HepG2 (cell line): Measurements from ENCODE around the gene UNG. TPM values are rescaled to one million over a fixed set of nuclear protein-coding genes. Genes with fewer than 3 reads are reported as not detected.
A peak's percentile ranks its signal among the peaks of the same experiment; 100 is the strongest.

ENCODE experiments used
- ATAC-seq: fragments of 200-7000 bp; cut with Tn5 transposase; 3 replicates; pipeline ENCODE4 v1.9.1; 2020; ENCODE audit warnings: mild to moderate bottlenecking, moderate library complexity
- BruUV-seq: library from RNA; stranded (reverse); fragments of 400-500 nt; replicated peaks from 2 replicates; lab custom pipeline; 2021; lab: Mats Ljungman, UMichigan
- CTCF ChIA-PET: fragments of 300-600 bp; formaldehyde crosslinking; extraction: SDS; loops from one replicate; lab custom pipeline; 2021; ENCODE audit warnings: low total read pairs, inconsistent platforms, low intra/inter-chr PET ratio; lab: Yijun Ruan, JAX
- POLR2A ChIA-PET: fragments of 350-600 bp; sonication (Branson Sonifier 250); formaldehyde crosslinking; loops from one replicate; lab custom pipeline; 2020; ENCODE audit warnings: antibody characterized with exemption, inconsistent platforms; lab: Yijun Ruan, JAX
- DNase-seq: peaks from one replicate; pipeline ENCODE4 v3.0.0-alpha.2; 2015; ENCODE audit warnings: low spot score
- FAIRE-seq: peaks from 3 replicates; lab custom pipeline; 2011; peaks lifted over from hg19 to GRCh38; lab: Jason Lieb, UNC
- H2AFZ ChIP-seq: one replicate; pipeline ENCODE4 v1.6.1; 2011; ENCODE audit warnings: low read length, inconsistent platforms
- H3K27ac ChIP-seq: fragments of 300-600 bp; 3 replicates; pipeline ENCODE4 v1.8.0; 2011; ENCODE audit warnings: mixed run types, mild to moderate bottlenecking, mixed read lengths, low read length, inconsistent platforms; ENCODE audit not compliant: insufficient read depth; ENCODE audit errors: extremely low read length
- H3K27me3 ChIP-seq, 2 experiments: fragments of 200-600 bp in 1 of 2; 2 replicates in 1 of 2; 3 replicates in 1 of 2; pipeline versions ENCODE4 v1.6.0 to v1.8.0; 2011; ENCODE audit warnings: low read length in 2 of 2, mild to moderate bottlenecking in 2 of 2, moderate library complexity in 2 of 2, inconsistent platforms in 1 of 2; ENCODE audit not compliant: insufficient read depth in 2 of 2, control insufficient read depth in 1 of 2
- H3K36me3 ChIP-seq, 2 experiments: fragments of 200-600 bp in 1 of 2; replicated peaks in 1 of 2; 2 replicates in 1 of 2; 3 replicates in 1 of 2; pipeline versions ENCODE4 v1.5.1 to v1.8.0; 2011; ENCODE audit warnings: low read length in 2 of 2, inconsistent platforms in 1 of 2; ENCODE audit not compliant: insufficient read depth in 2 of 2, control insufficient read depth in 1 of 2
- H3K4me1 ChIP-seq: 2 replicates; pipeline ENCODE4 v1.5.1; 2012; ENCODE audit warnings: low read length, inconsistent platforms; ENCODE audit not compliant: insufficient read depth
- H3K4me2 ChIP-seq: 2 replicates; pipeline ENCODE4 v1.6.0; 2011; ENCODE audit warnings: low read depth, low read length, inconsistent platforms
- H3K4me3 ChIP-seq, 3 experiments: fragments of 200-600 bp in 1 of 3; sonication (generic), shearing (Covaris generic) in 1 of 3; replicated peaks in 1 of 3; 2 replicates each; pipeline ENCODE4 v1.5.1; 2011 to 2016; ENCODE audit warnings: low read length in 3 of 3, inconsistent platforms in 2 of 3, low read depth in 2 of 3, mild to moderate bottlenecking in 2 of 3, control low read depth in 1 of 3, mixed read lengths in 1 of 3; ENCODE audit not compliant: insufficient read depth in 1 of 3
- H3K79me2 ChIP-seq: one replicate; pipeline ENCODE4 v1.6.1; 2011; ENCODE audit warnings: low read length, inconsistent platforms; ENCODE audit not compliant: insufficient read depth
- H3K9ac ChIP-seq: 2 replicates; pipeline ENCODE4 v1.6.0; 2011; ENCODE audit warnings: mild to moderate bottlenecking, low read depth, low read length, inconsistent platforms; ENCODE audit not compliant: insufficient read depth
- H3K9me3 ChIP-seq: 2 replicates; pipeline ENCODE4 v1.5.1; 2012; ENCODE audit warnings: mild to moderate bottlenecking, low read length
- H4K20me1 ChIP-seq: 2 replicates; pipeline ENCODE4 v1.6.0; 2011; ENCODE audit warnings: inconsistent platforms, mild to moderate bottlenecking, low read length, moderate library complexity; ENCODE audit not compliant: insufficient read depth
- GTF3A ChIP-seq: sonication (generic); formaldehyde crosslinking; conservative IDR thresholded peaks from 2 replicates; pipeline ENCODE4 v1.4.0; 2020; ENCODE audit warnings: mild to moderate bottlenecking, missing genetic modification reagents
- HCFC1 ChIP-seq: fragments of 150-350 bp; IDR thresholded peaks from 2 replicates; pipeline ENCODE4 v1.6.1; 2014; ENCODE audit warnings: low read depth, low read length
- HMGA1 ChIP-seq: sonication (generic); formaldehyde crosslinking; conservative IDR thresholded peaks from 2 replicates; pipeline ENCODE4 v1.4.0; 2020; ENCODE audit warnings: missing genetic modification reagents
- HNF4G ChIP-seq, 2 experiments: sonication (generic) in 1 of 2; formaldehyde crosslinking in 1 of 2; IDR thresholded peaks; 2 replicates each; pipeline versions ENCODE4 v1.4.0 to v1.6.1; 2011 to 2020; ENCODE audit warnings: borderline replicate concordance in 2 of 2, low read depth in 2 of 2, mild to moderate bottlenecking in 2 of 2, low read length in 1 of 2, missing genetic modification reagents in 1 of 2, moderate library complexity in 1 of 2
- PPARG ChIP-seq: conservative IDR thresholded peaks from 2 replicates; pipeline ENCODE4 v1.6.1; 2016; ENCODE audit warnings: missing biosample characterization, missing genetic modification reagents
- RBFOX2 ChIP-seq: fragments of 200-400 bp; formaldehyde crosslinking; IDR thresholded peaks from 2 replicates; pipeline ENCODE4 v1.6.1; 2017; ENCODE audit warnings: low read depth, mild to moderate bottlenecking, low read length
- UBTF ChIP-seq: sonication (generic); formaldehyde crosslinking; IDR thresholded peaks from 2 replicates; pipeline ENCODE4 v1.4.0; 2020; ENCODE audit warnings: mild to moderate bottlenecking, missing genetic modification reagents
- ZNF280D ChIP-seq: sonication (generic); formaldehyde crosslinking; IDR thresholded peaks from 2 replicates; pipeline ENCODE4 v1.5.1; 2020; ENCODE audit warnings: mild to moderate bottlenecking, missing genetic modification reagents
- ZNF7 ChIP-seq: IDR thresholded peaks from 2 replicates; pipeline ENCODE4 v1.6.1; 2016; ENCODE audit warnings: missing biosample characterization, missing genetic modification reagents
- ZNF780A ChIP-seq: sonication (generic); formaldehyde crosslinking; IDR thresholded peaks from 2 replicates; pipeline ENCODE4 v1.8.0; 2022; ENCODE audit warnings: mild to moderate bottlenecking, missing genetic modification reagents, moderate library complexity
- WGBS: methylation state at CpG from one replicate; pipeline ENCODE4 v1.1.6; 2017; ENCODE audit warnings: low lambda C conversion rate; 5-methylcytosine and 5-hydroxymethylcytosine counted together
- in situ Hi-C: cut with HindIII; loops from 2 replicates; pipeline ENCODE4 v1.10.0; 2017; ENCODE audit warnings: low pct_unique_long_range_greater_than_20kb; ENCODE audit not compliant: extremely low pct_ligation_motif_present
- intact Hi-C: fragments of 100-400 bp; cut with micrococcal nuclease; formaldehyde crosslinking; loops from one replicate; pipeline ENCODE4 v1.10.0; 2022; ENCODE audit not compliant: unreplicated experiment
- polyA plus RNA-seq, 8 experiments: library from polyadenylated mRNA; depleted of rRNA in 3 of 8; stranded (reverse) in 7 of 8; unstranded in 1 of 8; fragments of >200 nt; fragmentation: Illumina TruSeq in 4 of 8; extraction: Trizol in 4 of 8; gene quantifications; 2 replicates each; pipeline versions ENCODE4 v1.2.1 to v1.2.3, GENCODE V29; 2011 to 2016; ENCODE audit warnings: low read depth in 4 of 8, missing spikeins in 1 of 8, mixed read lengths in 1 of 8; ENCODE audit not compliant: insufficient read depth in 1 of 8
- total RNA-seq, 5 experiments: library from RNA; depleted of rRNA; stranded (reverse); fragments of >200 nt; fragmentation: Illumina TruSeq; extraction: Trizol; gene quantifications; 2 replicates each; pipeline ENCODE4 v1.2.3, GENCODE V29; 2016; ENCODE audit warnings: low read depth in 1 of 5
- TF ChIP-seq, protein P1 (sequence below): IDR thresholded peaks from 2 replicates; pipeline ENCODE4 v1.6.1; 2012; ENCODE audit warnings: low read depth, low read length, improper control_type of control experiment
- TF ChIP-seq, protein P2 (sequence below): sonication (generic); formaldehyde crosslinking; IDR thresholded peaks from 2 replicates; pipeline ENCODE4 v1.8.1; 2023; ENCODE audit warnings: mild to moderate bottlenecking, missing genetic modification reagents

Gene UNG
- total and polyA plus RNA-seq, 2 of the 13 experiments (the other 11 are each of a cell fraction or from before 2014, with no cell fraction given) = 23.3 to 114 TPM

DNA sequence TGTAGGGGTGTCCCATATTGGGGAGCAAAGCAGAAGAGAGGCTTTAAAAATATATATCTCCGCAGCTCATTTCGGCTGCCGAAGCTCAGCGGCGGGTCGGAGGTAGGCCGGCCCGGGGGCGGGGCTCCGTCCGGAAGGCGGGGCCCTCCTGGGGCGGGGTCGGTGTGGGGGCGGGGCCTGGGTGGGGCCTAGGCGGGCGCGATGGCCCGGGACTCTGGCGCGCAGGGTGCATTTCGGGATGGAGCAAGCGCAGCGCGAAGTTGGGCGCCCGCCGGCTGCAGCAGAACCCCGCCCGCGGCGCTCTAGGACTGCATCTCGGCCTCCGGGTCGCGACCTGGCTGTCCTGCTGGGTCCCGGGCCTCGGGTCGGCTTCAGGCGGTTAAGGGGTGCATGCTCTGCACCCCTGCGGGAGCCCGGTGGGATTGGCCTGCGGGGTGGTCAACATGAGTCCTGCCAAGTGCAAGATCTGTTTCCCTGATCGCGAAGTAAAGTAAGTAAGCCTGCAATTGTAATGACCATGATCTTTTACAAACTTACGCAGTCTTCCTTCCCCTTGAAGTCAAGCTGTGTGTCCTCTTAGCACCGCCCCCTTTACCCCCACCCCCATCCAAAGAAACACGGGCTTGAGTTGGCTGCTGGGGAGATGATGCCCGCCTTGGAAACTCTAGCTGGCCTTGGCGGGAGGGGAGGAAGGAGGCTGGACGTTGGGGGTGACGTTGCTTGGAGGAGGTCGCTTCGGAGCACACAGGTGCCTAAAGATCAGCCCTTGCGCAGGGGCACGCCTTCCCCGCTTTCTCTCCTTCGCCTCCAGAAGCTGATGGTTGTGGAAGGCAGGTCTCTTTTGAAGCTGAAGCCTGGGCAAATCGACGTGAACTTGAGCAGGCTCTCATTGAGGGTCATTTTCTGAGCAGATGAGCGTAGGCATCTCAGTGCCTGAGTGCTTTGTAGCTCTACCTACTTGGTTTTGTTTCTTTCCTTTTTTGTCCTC is 57.3 kb downstream of the UNG start (continued):
- TF ChIP-seq, protein P1, sequence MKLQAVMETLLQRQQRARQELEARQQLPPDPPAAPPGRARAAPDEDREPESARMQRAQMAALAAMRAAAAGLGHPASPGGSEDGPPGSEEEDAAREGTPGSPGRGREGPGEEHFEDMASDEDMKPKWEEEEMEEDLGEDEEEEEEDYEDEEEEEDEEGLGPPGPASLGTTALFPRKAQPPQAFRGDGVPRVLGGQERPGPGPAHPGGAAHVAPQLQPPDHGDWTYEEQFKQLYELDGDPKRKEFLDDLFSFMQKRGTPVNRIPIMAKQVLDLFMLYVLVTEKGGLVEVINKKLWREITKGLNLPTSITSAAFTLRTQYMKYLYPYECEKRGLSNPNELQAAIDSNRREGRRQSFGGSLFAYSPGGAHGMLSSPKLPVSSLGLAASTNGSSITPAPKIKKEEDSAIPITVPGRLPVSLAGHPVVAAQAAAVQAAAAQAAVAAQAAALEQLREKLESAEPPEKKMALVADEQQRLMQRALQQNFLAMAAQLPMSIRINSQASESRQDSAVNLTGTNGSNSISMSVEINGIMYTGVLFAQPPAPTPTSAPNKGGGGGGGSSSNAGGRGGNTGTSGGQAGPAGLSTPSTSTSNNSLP = no peak
- TF ChIP-seq RBFOX2 (peak; percentile 61), HNF4G (IDR thresholded peaks at IDR 0.05; ENCODE audit: borderline replicate concordance, low read depth, low read length) (no peak), HNF4G (CRISPR knock-in tag; IDR thresholded peaks at IDR 0.05; ENCODE audit: borderline replicate concordance, low read depth) (no peak)

GRCh38 chr12:109156036-109156435 is 58.6 kb downstream of the UNG start:
- H2AFZ ChIP-seq = no peak overlapping the region
- no peaks in the 10 kb centered on the region for H3K9me3 ChIP-seq
- in situ Hi-C loops (no loop called here), intact Hi-C loops (no loop called here)
- no peak for DNase-seq
- ChIA-PET POLR2A (no interaction called here), CTCF (no interaction called here)
- ATAC-seq = no peak
- no peaks in the 10 kb centered on the region for H3K27me3 ChIP-seq
- no TSS peak for BruUV-seq
- 100% methylated on average over 5 of the region's 5 CpGs for WGBS
- H3K4me1 ChIP-seq = peaks cover 33% of the 10 kb centered on the region
- H4K20me1 ChIP-seq = no peaks in the 10 kb centered on the region
- H3K27ac ChIP-seq = no peak overlapping the region
- H3K9ac ChIP-seq = no peak overlapping the region
- H3K36me3 ChIP-seq = no peaks in the 10 kb centered on the region
- no peak for FAIRE-seq
- H3K4me2 ChIP-seq = no peak overlapping the region
- H3K79me2 ChIP-seq = peaks cover 2% of the 10 kb centered on the region
- H3K4me3 ChIP-seq = no peak overlapping the region
- no peak for TF ChIP-seq HMGA1 (CRISPR knock-in tag)
- TF ChIP-seq UBTF = no peak
- TF ChIP-seq, protein P2, sequence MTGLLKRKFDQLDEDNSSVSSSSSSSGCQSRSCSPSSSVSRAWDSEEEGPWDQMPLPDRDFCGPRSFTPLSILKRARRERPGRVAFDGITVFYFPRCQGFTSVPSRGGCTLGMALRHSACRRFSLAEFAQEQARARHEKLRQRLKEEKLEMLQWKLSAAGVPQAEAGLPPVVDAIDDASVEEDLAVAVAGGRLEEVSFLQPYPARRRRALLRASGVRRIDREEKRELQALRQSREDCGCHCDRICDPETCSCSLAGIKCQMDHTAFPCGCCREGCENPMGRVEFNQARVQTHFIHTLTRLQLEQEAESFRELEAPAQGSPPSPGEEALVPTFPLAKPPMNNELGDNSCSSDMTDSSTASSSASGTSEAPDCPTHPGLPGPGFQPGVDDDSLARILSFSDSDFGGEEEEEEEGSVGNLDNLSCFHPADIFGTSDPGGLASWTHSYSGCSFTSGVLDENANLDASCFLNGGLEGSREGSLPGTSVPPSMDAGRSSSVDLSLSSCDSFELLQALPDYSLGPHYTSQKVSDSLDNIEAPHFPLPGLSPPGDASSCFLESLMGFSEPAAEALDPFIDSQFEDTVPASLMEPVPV (CRISPR knock-in tag) = no peak
- no peak for TF ChIP-seq ZNF7
- TF ChIP-seq PPARG (CRISPR knock-in tag) = no peak
- TF ChIP-seq ZNF280D = no peak
- no peak for TF ChIP-seq ZNF780A
- TF ChIP-seq GTF3A (CRISPR knock-in tag) = no peak
- TF ChIP-seq HCFC1 = no peak
